Stimulated activated CD8-positive, alpha-beta memory T cell treated with anti-CD3 and anti-CD28 coated beads, Interleukin-7, amount 100 ng/mL, for 1 hour (primary cell): Measurements from ENCODE around the gene PLAC9.
A peak's percentile ranks its signal among the peaks of the same experiment; 100 is the strongest.

Experiments
- DNase-seq, 2 donors: peaks; one replicate each; pipeline ENCODE4 v3.0.0-alpha.2; 2020; ENCODE audit warnings: low read depth in 2 of 2

PLAC9 gene

GRCh38 chr10:80184291-80184690 lies 51.8 kb downstream of the PLAC9 start:
- DNase-seq: no peak

GRCh38 chr10:80185578-80186299 lies 53.2 kb downstream of the PLAC9 start:
- DNase-seq: no peak

GRCh38 chr10:80186364-80187012 lies 54.0 kb downstream of the PLAC9 start:
- DNase-seq: no peak

- no peak for DNase-seq
These were observed 54.5 kb downstream of the PLAC9 start for GRCh38 chr10:80187060-80187459.

- DNase-seq: peak in 1 of 2 donors; percentile 46
These were observed 55.2 kb downstream of the PLAC9 start for GRCh38 chr10:80187465-80188409.

GRCh38 chr10:80188713-80189112 lies 56.2 kb downstream of the PLAC9 start:
- DNase-seq: no peak

- no peak for DNase-seq
These were observed 59.2 kb downstream of the PLAC9 start for GRCh38 chr10:80191589-80192270.

GRCh38 chr10:80192553-80192952 lies 60.0 kb downstream of the PLAC9 start:
- DNase-seq: no peak

GRCh38 chr10:80194373-80195045 lies 62.0 kb downstream of the PLAC9 start:
- no peak for DNase-seq
